Measurements from ENCODE around the gene ADAMTS16. TPM values are rescaled to one million over a fixed set of nuclear protein-coding genes. Genes with fewer than 3 reads are reported as not detected.

ADAMTS16 gene
- total and polyA plus RNA-seq, 7 donors, result under 0.01 to 5.3 (median 0.16) TPM; not detected in 2

- no peak for DNase-seq
- Histone ChIP-seq H3K9me3 (no peaks in the 10 kb centered on the region), H3K4me3 (no peak overlapping the region), H3K27ac (no peak overlapping the region), H3K4me1 (no peaks in the 10 kb centered on the region), H3K27me3 (no peaks in the 10 kb centered on the region), H3K36me3 (no peaks in the 10 kb centered on the region)
- TF ChIP-seq EP300 (IDR thresholded peaks at IDR 0.05), result no peak
- WGBS, 2 donors, result 8 to 26% methylated on average over 1 of the region's 1 CpG
- intact Hi-C loops (cut with DNase I), result no loop called here
Measured at GRCh38 chr5:5316334-5316733, 176.2 kb downstream of the ADAMTS16 start.

GRCh38 chr5:5317976-5318375 is 177.8 kb downstream of the ADAMTS16 start:
- H3K9me3 ChIP-seq, result no peaks in the 10 kb centered on the region
- no peak overlapping the region for H3K4me3 ChIP-seq
- no peaks in the 10 kb centered on the region for H3K4me1 ChIP-seq
- no peak for TF ChIP-seq POLR2A (IDR thresholded peaks at IDR 0.05)
- TF ChIP-seq CTCF (IDR thresholded peaks at IDR 0.05), result no peak
- no peak for TF ChIP-seq EP300 (IDR thresholded peaks at IDR 0.05)
- 91 to 95% methylated on average over 10 of the region's 10 CpGs for WGBS, 2 donors
- intact Hi-C loops (cut with DNase I), result no loop called here
- H3K27me3 ChIP-seq, result no peaks in the 10 kb centered on the region
- H3K36me3 ChIP-seq, result no peaks in the 10 kb centered on the region
- H3K27ac ChIP-seq, result no peak overlapping the region
- no peak for DNase-seq

- Histone ChIP-seq H3K36me3 (no peaks in the 10 kb centered on the region), H3K4me1 (no peaks in the 10 kb centered on the region), H3K9me3 (no peaks in the 10 kb centered on the region), H3K27ac (no peak overlapping the region), H3K4me3 (no peak overlapping the region), H3K27me3 (no peaks in the 10 kb centered on the region)
- no peak for DNase-seq
- TF ChIP-seq EP300 (IDR thresholded peaks at IDR 0.05) (no peak), POLR2A (IDR thresholded peaks at IDR 0.05) (no peak), CTCF (IDR thresholded peaks at IDR 0.05) (no peak), POLR2AphosphoS5 (IDR thresholded peaks at IDR 0.05) (no peak)
- intact Hi-C loops (cut with DNase I), result no loop called here
- 88 to 89% methylated on average over 18 of the region's 18 CpGs for WGBS, 2 donors
Measured at GRCh38 chr5:5318426-5319190, 178.5 kb downstream of the ADAMTS16 start.

- no peak for DNase-seq
- no peaks in the 10 kb centered on the region for H3K4me1 ChIP-seq
- 86% methylated on average over 15 of the region's 15 CpGs for WGBS, 2 donors
- H3K36me3 ChIP-seq, result no peaks in the 10 kb centered on the region
- intact Hi-C loops (cut with DNase I), result no loop called here
- H3K27me3 ChIP-seq, result no peaks in the 10 kb centered on the region
- no peak overlapping the region for H3K27ac ChIP-seq
- peaks cover 0 to 3% (median 0%) of the 10 kb centered on the region in 4 donors for H3K9me3 ChIP-seq
- TF ChIP-seq CTCF (IDR thresholded peaks at IDR 0.05), result no peak
- no peak for TF ChIP-seq POLR2AphosphoS5 (IDR thresholded peaks at IDR 0.05)
- TF ChIP-seq POLR2A (IDR thresholded peaks at IDR 0.05), result no peak
- no peak for TF ChIP-seq EP300 (IDR thresholded peaks at IDR 0.05)
- no peak overlapping the region for H3K4me3 ChIP-seq
Measured at GRCh38 chr5:5320062-5320805, 180.1 kb downstream of the ADAMTS16 start.

- TF ChIP-seq EP300 (IDR thresholded peaks at IDR 0.05) (no peak), POLR2AphosphoS5 (IDR thresholded peaks at IDR 0.05) (no peak), CTCF (IDR thresholded peaks at IDR 0.05) (no peak), POLR2A (IDR thresholded peaks at IDR 0.05) (no peak)
- no peaks in the 10 kb centered on the region for H3K36me3 ChIP-seq
- no peaks in the 10 kb centered on the region for H3K4me1 ChIP-seq
- 93 to 97% methylated on average over 2 of the region's 2 CpGs for WGBS, 2 donors
- DNase-seq, result no peak
- H3K4me3 ChIP-seq, result no peak overlapping the region
- no peak overlapping the region for H3K27ac ChIP-seq
- H3K9me3 ChIP-seq, result peaks cover 0 to 3% (median 0%) of the 10 kb centered on the region in 4 donors
- H3K27me3 ChIP-seq, result no peaks in the 10 kb centered on the region
- intact Hi-C loops (cut with DNase I), result no loop called here
Measured at GRCh38 chr5:5321137-5321536, 181.0 kb downstream of the ADAMTS16 start.
